Mucosa of descending colon (tissue), 3 donors: ENCODE data around the gene AOPEP. TPM values are rescaled to one million over a fixed set of nuclear protein-coding genes. Genes with fewer than 3 reads are reported as not detected.

Experiments
- ATAC-seq: fragments of 200-7000 bp; cut with Tn5 transposase; one replicate; pipeline ENCODE4 v1.9.1; 2020; ENCODE audit warnings: mild to moderate bottlenecking, moderate library complexity
- DNase-seq, 3 donors: peaks; one replicate each; pipeline ENCODE4 v3.0.0-alpha.2; 2020
- H3K36me3 ChIP-seq: fragments of 200-600 bp; one replicate; pipeline ENCODE4 v1.8.0; 2021; ENCODE audit warnings: low read depth, mild to moderate bottlenecking
- H3K4me1 ChIP-seq: fragments of 200-600 bp; one replicate; pipeline ENCODE4 v1.8.0; 2021; ENCODE audit warnings: low read depth, mild to moderate bottlenecking
- H3K4me3 ChIP-seq: fragments of 200-600 bp; one replicate; pipeline ENCODE4 v1.8.0; 2021; ENCODE audit warnings: mild to moderate bottlenecking
- H3K9me3 ChIP-seq: fragments of 200-600 bp; one replicate; pipeline ENCODE4 v1.8.0; 2021; ENCODE audit warnings: mild to moderate bottlenecking
- CTCF ChIP-seq: fragments of 200-600 bp; IDR thresholded peaks from one replicate; pipeline ENCODE4 v1.8.0; 2022; ENCODE audit warnings: antibody characterized with exemption, mild to moderate bottlenecking
- intact Hi-C, 2 donors: fragments of 100-400 bp; cut with DNase I in 1 of 2; cut with micrococcal nuclease in 1 of 2; formaldehyde crosslinking; loops; one replicate each; pipeline versions ENCODE4 v1.11.0 to v1.11.1; 2022; cut with DNase I, micrococcal nuclease
- total RNA-seq, 3 donors: library from RNA; stranded (reverse); fragmentation: NEBNext Ultra II Directional in 2 of 3; extraction: Animal tissue kit (Norgen Biotek cat#: 25700) in 2 of 3; gene quantifications; one replicate each; pipeline versions ENCODE4 v1.2.1 to v1.2.4, GENCODE V29; 2021 to 2023
- donor health status: DM: no; HTN: no; CAD: no; lungs with moderate emphysema.
- donor health status: DM: no; HTN: no; CAD: no.
- donor health status: DM: no; HTN: yes; CAD: no.

The AOPEP gene
- total RNA-seq, 3 donors from 2014 or later: 47.5 to 102 (median 57.8) TPM

- no peak for ATAC-seq
- Histone ChIP-seq H3K4me3 (no peak overlapping the region), H3K4me1 (no peaks in the 10 kb centered on the region), H3K9me3 (no peaks in the 10 kb centered on the region), H3K36me3 (no peaks in the 10 kb centered on the region)
- DNase-seq: no peak
- no peak for TF ChIP-seq CTCF
- intact Hi-C loops: no loop called here
Observed at GRCh38 chr9:94794476-94795167, 68.1 kb downstream of the AOPEP start.

- no peaks in the 10 kb centered on the region for H3K4me1 ChIP-seq
- H3K36me3 ChIP-seq: no peaks in the 10 kb centered on the region
- DNase-seq (no peak), ATAC-seq (no peak)
- intact Hi-C loops: no loop called here
- TF ChIP-seq CTCF: no peak
- no peaks in the 10 kb centered on the region for H3K9me3 ChIP-seq
- H3K4me3 ChIP-seq: no peak overlapping the region
Observed at GRCh38 chr9:94796687-94797086, 70.2 kb downstream of the AOPEP start.

- ATAC-seq: peak; percentile 22
- no peak for TF ChIP-seq CTCF
- intact Hi-C loops: no loop called here
- Histone ChIP-seq H3K4me3 (no peak overlapping the region), H3K4me1 (no peaks in the 10 kb centered on the region), H3K36me3 (no peaks in the 10 kb centered on the region), H3K9me3 (no peaks in the 10 kb centered on the region)
- DNase-seq: no peak
Observed at GRCh38 chr9:94798201-94798600, 71.7 kb downstream of the AOPEP start.

- intact Hi-C loops: no loop called here
- TF ChIP-seq CTCF: no peak
- DNase-seq: no peak
- no peaks in the 10 kb centered on the region for H3K4me1 ChIP-seq
- H3K4me3 ChIP-seq: no peak overlapping the region
- H3K9me3 ChIP-seq: no peaks in the 10 kb centered on the region
- ATAC-seq: peak; percentile 56
- H3K36me3 ChIP-seq: no peaks in the 10 kb centered on the region
Observed at GRCh38 chr9:94798708-94799107, 72.2 kb downstream of the AOPEP start.

- Histone ChIP-seq H3K4me3 (no peak overlapping the region), H3K36me3 (no peaks in the 10 kb centered on the region), H3K9me3 (no peaks in the 10 kb centered on the region), H3K4me1 (no peaks in the 10 kb centered on the region)
- no peak for DNase-seq
- TF ChIP-seq CTCF: no peak
- intact Hi-C loops: no loop called here
- ATAC-seq: peak; percentile 45
Observed at GRCh38 chr9:94799578-94800264, 73.2 kb downstream of the AOPEP start.
